GM10248 (cell line): ENCODE data around the gene INSIG1.

ENCODE experiments used
- CTCF ChIA-PET: fragments of 300-600 bp; sonication (Branson Sonifier 250); formaldehyde crosslinking; extraction: SDS; loops from one replicate; lab custom pipeline; 2021; ENCODE audit warnings: antibody characterized with exemption; lab: Yijun Ruan, JAX
- POLR2A ChIA-PET: fragments of 350-650 bp; sonication (Branson Sonifier 250); formaldehyde crosslinking; extraction: SDS; loops from one replicate; lab custom pipeline; 2020; ENCODE audit warnings: antibody characterized with exemption; lab: Yijun Ruan, JAX
- DNase-seq: peaks from one replicate; pipeline ENCODE4 v3.0.0; 2012; ENCODE audit errors: extremely low spot score
- TF ChIP-seq, protein P1 (sequence below): IDR thresholded peaks from 2 replicates; pipeline ENCODE4 v1.5.1; 2012; ENCODE audit warnings: mild to moderate bottlenecking, low read depth; ENCODE audit errors: extremely low read depth, missing control alignments, control extremely low read depth

The INSIG1 gene

DNA sequence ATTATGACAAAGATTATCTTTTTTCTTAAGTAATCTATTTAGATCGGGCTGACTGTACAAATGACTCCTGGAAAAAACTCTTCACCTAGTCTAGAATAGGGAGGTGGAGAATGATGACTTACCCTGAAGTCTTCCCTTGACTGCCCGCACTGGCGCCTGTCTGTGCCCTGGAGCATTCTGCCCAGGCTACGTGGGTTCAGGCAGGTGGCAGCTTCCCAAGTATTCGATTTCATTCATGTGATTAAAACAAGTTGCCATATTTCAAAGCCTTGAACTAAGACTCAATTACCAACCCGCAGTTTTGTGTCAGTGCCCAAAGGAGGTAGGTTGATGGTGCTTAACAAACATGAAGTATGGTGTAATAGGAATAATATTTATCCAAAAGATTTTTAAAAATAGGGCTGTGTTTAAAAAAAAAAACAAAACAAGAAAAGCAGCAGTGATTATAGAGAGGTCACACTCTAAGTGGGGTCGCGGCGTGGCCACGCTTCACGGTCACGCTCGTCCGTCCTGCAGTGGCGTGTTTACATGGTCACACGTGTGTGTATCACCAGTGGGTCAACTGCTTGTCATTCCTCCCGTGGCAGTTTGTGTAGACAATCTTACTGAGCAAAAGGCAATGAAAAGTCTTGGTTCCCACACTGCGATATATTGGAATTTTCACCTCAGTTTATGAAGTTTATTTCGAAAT, 10.8 kb downstream of the INSIG1 start:
- CTCF ChIA-PET, result no interaction called here
- POLR2A ChIA-PET, result no interaction called here
- TF ChIP-seq, protein P1, sequence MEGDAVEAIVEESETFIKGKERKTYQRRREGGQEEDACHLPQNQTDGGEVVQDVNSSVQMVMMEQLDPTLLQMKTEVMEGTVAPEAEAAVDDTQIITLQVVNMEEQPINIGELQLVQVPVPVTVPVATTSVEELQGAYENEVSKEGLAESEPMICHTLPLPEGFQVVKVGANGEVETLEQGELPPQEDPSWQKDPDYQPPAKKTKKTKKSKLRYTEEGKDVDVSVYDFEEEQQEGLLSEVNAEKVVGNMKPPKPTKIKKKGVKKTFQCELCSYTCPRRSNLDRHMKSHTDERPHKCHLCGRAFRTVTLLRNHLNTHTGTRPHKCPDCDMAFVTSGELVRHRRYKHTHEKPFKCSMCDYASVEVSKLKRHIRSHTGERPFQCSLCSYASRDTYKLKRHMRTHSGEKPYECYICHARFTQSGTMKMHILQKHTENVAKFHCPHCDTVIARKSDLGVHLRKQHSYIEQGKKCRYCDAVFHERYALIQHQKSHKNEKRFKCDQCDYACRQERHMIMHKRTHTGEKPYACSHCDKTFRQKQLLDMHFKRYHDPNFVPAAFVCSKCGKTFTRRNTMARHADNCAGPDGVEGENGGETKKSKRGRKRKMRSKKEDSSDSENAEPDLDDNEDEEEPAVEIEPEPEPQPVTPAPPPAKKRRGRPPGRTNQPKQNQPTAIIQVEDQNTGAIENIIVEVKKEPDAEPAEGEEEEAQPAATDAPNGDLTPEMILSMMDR, result no peak
- no peak for DNase-seq

DNA sequence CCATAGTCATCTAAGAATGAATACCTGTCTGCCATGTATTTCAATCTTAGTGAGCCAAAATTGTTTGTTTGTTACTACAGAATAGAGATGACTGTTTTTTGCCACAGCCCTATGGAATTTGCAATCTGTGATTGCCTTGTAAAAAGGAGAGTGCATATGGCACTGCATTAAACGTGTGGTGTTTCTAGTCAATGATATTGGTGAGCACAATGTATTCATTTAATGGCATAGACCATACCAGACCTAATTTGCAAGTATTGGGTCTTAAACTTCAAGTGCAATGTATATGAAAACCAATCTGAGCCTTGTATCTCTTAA, 11.3 kb downstream of the INSIG1 start:
- TF ChIP-seq, protein P1, result no peak
- ChIA-PET POLR2A (no interaction called here), CTCF (no interaction called here)
- DNase-seq, result no peak

DNA sequence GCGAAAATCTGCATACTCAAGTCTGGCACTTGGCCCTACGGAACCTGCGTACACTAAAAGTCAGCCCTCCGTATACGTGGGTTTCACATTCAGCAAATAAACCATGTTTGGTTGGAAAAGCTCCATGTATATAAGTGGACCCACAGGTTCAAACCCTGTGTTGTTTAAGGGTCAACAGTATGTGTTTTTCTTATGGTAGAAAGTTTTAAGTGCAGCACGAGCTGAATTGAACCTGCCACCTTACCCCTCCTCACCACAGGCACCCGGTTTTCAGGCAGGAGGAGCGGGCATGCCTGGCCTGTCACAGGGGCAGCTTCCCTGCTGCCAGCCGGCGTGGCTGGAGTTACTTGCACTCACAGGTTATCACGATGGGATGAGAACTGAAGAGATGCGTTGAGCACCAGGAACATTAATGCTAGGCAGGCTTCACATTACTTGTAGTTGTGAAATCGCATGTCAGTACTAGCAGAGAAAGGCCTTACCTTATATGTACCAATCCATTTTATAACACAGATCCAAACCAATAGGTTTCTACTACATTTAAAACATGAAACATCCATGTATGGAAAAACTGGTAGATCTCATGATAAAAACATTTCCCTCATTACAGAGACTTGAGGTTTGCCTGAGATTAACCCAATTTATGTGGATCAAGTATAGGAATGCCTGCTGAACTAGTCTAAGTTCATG, 12.9 kb downstream of the INSIG1 start:
- TF ChIP-seq, protein P1, result no peak
- no peak for DNase-seq
- ChIA-PET CTCF (no interaction called here), POLR2A (no interaction called here)

DNA sequence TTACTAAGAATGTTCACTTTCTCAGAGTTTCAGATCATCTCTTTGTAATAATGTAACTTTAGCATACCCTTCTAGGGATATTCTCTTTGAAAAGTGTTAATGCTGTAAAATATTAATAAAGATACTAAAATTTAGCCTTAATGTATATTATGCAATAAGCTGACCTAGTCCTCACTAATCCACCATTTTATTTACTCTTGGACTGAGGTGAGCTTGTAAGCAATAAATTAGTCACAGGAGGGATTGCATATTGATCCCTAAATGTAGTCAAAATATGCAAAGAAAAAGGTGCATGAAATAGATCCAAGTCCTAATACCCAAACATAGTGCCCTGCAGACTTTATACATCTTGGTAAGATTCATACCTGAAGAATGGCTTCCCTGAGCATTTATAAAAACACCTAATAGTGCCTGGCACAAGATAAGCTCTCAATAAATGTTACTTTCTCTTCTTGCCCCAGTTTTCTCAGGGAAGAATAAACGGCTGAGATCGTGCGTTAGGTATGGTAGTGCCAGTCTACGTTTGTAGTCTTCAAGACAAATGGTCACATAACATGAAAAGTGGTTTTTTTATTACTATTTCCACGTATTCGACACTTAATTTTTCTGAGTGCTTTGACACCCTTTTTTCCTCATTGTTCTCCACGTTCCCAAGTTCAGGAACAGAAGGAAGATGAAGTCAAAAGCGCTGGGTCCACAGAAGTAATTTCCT, 14.3 kb downstream of the INSIG1 start:
- CTCF ChIA-PET, result interaction anchor here (1.0 to 1.4 kb wide), 3 partner anchors 10 to 24 kb away, joined by 3 to 6 read pairs (median 3); no protein-coding TSS in a partner anchor

DNA sequence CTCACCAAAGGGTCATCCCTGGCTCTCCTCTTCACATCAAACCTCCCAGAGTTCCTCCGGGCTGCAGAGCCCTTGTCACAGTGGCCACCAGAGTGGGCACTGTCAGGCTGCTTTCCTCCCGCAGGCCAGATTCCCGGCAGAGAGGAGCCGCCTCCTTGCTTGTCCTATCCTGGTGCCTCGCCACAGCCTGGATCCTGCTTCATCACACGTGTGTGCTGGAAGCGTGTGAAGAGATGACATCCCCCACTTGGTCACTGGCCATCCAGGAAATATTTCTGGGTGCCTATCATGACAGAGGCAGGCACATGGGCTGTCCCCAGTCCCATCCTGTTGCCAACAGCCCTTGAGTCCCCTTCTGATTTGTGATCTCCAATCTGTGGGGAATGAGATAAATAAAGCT, 15.0 kb downstream of the INSIG1 start:
- POLR2A ChIA-PET, result no interaction called here
- DNase-seq, result no peak
- CTCF ChIA-PET, result interaction anchor here (1.0 to 1.4 kb wide), 3 partner anchors 10 to 25 kb away, joined by 3 to 6 read pairs (median 3); no protein-coding TSS in a partner anchor
- TF ChIP-seq, protein P1, result no peak

More for the DNA sequence above, 14.3 kb downstream of the INSIG1 start:
- POLR2A ChIA-PET, result no interaction called here
- DNase-seq, result no peak
- TF ChIP-seq, protein P1, result no peak

DNA sequence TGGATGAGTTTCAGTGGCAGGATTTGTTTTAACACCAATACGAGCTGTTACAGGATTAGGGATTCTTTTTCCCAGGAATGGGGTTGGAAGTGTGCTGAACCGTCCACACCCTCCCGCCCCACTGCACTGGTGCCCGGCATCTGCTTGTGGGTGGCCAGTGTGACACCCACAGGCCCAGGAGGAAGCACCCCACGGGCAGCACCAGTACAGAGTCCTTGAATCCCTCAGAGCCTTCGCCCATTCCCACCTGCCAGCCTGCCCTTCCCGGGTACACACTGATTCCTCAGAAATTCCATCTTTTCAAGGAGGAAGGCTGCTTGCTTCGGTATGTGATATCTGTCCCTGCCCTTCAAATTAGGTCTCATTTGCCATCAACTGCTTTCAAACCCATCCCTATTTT, 15.4 kb downstream of the INSIG1 start:
- ChIA-PET CTCF (interaction anchor here (1.4 kb wide), 1 partner anchor 9 kb away, joined by 3 read pairs; no protein-coding TSS in a partner anchor), POLR2A (no interaction called here)
- no peak for DNase-seq
- TF ChIP-seq, protein P1, result no peak
